ENCODE results near the gene ANKRD24. TPM values are rescaled to one million over a fixed set of nuclear protein-coding genes. Genes with fewer than 3 reads are reported as not detected.

ANKRD24 gene
- total and polyA plus RNA-seq, 2 of the 13 experiments (the other 11 are each of a cell fraction or from before 2014, with no cell fraction given), result 0.13 to 0.24 TPM

DNA sequence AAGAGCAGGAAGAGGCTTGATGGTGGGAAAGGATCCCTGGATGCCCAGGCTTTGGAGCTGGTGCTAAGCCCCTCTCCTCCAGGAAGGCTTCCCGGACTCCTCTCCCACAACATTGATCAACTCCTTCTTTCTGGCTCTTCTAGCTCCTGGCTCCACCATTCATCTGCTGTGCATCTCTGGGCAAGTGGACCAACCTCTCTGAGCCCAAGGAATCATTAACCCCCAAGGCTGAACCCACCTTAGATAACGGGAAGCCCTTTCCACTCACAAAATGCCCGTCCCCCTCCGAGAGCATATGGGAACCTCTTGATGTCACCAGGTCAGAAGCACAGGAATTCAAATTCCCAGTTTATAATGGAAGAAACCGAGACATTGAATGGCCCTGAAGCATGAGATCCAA is 5.3 kb upstream of the ANKRD24 start:
- Histone ChIP-seq H3K27me3 (ENCODE audit: control insufficient read depth in 1 of 2, insufficient read depth in 2 of 2, low read length in 2 of 2) (no peaks in the 10 kb centered on the region; a peak in 1 of 5 replicates), H3K79me2 (ENCODE audit: insufficient read depth, low read length) (no peaks in the 10 kb centered on the region), H3K27ac (ENCODE audit: extremely low read length, insufficient read depth, low read length) (no peak overlapping the region), H3K36me3 (replicated peaks in 1 of 2; ENCODE audit: control insufficient read depth in 1 of 2, insufficient read depth in 2 of 2, low read length in 2 of 2) (no peaks in the 10 kb centered on the region; a peak in 2 of 5 replicates), H2AFZ (ENCODE audit: low read length) (no peak overlapping the region), H3K9me3 (ENCODE audit: low read length) (no peaks in the 10 kb centered on the region), H3K4me3 (replicated peaks in 1 of 3; ENCODE audit: insufficient read depth in 1 of 3, low read depth in 2 of 3, low read length in 3 of 3) (no peak overlapping the region), H3K4me2 (ENCODE audit: low read depth, low read length) (no peak overlapping the region), H4K20me1 (ENCODE audit: insufficient read depth, low read length) (peaks cover 3% of the 10 kb centered on the region; the same call in 1 of the 2 replicates), H3K9ac (ENCODE audit: insufficient read depth, low read depth, low read length) (no peak overlapping the region), H3K4me1 (ENCODE audit: insufficient read depth, low read length) (peaks cover 14% of the 10 kb centered on the region)
- no peak for DNase-seq (ENCODE audit: low spot score)
- in situ Hi-C loops (cut with HindIII; ENCODE audit: extremely low pct_ligation_motif_present, low pct_unique_long_range_greater_than_20kb), result no loop called here
- ChIA-PET CTCF (ENCODE audit: low intra/inter-chr PET ratio, low total read pairs) (no interaction called here), POLR2A (no interaction called here)
- no peak for FAIRE-seq
- intact Hi-C loops (cut with micrococcal nuclease; ENCODE audit: unreplicated experiment), result no loop called here
- no peak for ATAC-seq
- TF ChIP-seq, protein P1, sequence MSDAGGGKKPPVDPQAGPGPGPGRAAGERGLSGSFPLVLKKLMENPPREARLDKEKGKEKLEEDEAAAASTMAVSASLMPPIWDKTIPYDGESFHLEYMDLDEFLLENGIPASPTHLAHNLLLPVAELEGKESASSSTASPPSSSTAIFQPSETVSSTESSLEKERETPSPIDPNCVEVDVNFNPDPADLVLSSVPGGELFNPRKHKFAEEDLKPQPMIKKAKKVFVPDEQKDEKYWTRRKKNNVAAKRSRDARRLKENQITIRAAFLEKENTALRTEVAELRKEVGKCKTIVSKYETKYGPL (CRISPR knock-in tag; IDR thresholded peaks at IDR 0.05), result no peak
- TF ChIP-seq SCMH1 (CRISPR knock-in tag; IDR thresholded peaks at IDR 0.05; ENCODE audit: borderline replicate concordance), result no peak
- TF ChIP-seq ZNF34 (CRISPR knock-in tag; IDR thresholded peaks at IDR 0.05; ENCODE audit: borderline replicate concordance), result no peak
- TF ChIP-seq ZNF768 (CRISPR knock-in tag; IDR thresholded peaks at IDR 0.05), result peak; percentile 95
- over 99% methylated on average over 5 of the region's 5 CpGs for WGBS (ENCODE audit: low lambda C conversion rate)
- no TSS peak for BruUV-seq (replicated peaks)

DNA sequence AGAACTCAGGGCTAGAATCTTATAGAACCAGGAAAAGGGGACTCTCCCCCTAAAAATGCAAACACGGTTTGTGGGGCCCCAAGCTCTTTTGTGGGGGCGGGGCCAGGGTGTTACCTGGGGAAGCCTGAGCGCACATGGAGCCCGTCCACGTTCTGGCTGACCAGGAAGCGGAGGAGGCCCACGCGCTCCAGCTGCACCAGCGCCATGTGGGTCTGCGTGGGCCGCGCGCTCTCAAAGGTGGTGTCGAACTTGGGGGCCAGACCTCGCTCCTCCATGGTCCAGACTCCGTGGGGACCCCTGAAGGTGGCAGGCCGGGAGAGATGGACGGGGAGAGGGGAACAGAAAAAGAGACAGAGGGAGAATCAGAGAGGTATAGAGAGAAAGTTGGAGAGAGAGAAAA is 3.5 kb upstream of the ANKRD24 start:
- intact Hi-C loops (cut with micrococcal nuclease; ENCODE audit: unreplicated experiment) (no loop called here), in situ Hi-C loops (cut with HindIII; ENCODE audit: extremely low pct_ligation_motif_present, low pct_unique_long_range_greater_than_20kb) (no loop called here)
- peaks cover 26% of the 10 kb centered on the region for H3K4me1 ChIP-seq (ENCODE audit: insufficient read depth, low read length)
- H3K27me3 ChIP-seq (ENCODE audit: control insufficient read depth in 1 of 2, insufficient read depth in 2 of 2, low read length in 2 of 2), result no peaks in the 10 kb centered on the region; a peak in 1 of 5 replicates
- BruUV-seq (replicated peaks), result no TSS peak
- H3K9me3 ChIP-seq (ENCODE audit: low read length), result no peaks in the 10 kb centered on the region
- H3K27ac ChIP-seq (ENCODE audit: extremely low read length, insufficient read depth, low read length), result no peak overlapping the region
- H3K79me2 ChIP-seq (ENCODE audit: insufficient read depth, low read length), result no peaks in the 10 kb centered on the region
- ATAC-seq (no peak), FAIRE-seq (no peak), DNase-seq (ENCODE audit: low spot score) (no peak)
- no peak overlapping the region for H3K9ac ChIP-seq (ENCODE audit: insufficient read depth, low read depth, low read length)
- no peak overlapping the region for H3K4me2 ChIP-seq (ENCODE audit: low read depth, low read length)
- ChIA-PET POLR2A (no interaction called here), CTCF (ENCODE audit: low intra/inter-chr PET ratio, low total read pairs) (no interaction called here)
- TF ChIP-seq ZFP36L2 (CRISPR knock-in tag; IDR thresholded peaks at IDR 0.05) (no peak), ZBTB7A (CRISPR knock-in tag; IDR thresholded peaks at IDR 0.05) (no peak), HNF4A (CRISPR knock-in tag; IDR thresholded peaks at IDR 0.05) (no peak), ZNF17 (CRISPR knock-in tag; IDR thresholded peaks at IDR 0.05) (no peak)
- TF ChIP-seq, protein P2, sequence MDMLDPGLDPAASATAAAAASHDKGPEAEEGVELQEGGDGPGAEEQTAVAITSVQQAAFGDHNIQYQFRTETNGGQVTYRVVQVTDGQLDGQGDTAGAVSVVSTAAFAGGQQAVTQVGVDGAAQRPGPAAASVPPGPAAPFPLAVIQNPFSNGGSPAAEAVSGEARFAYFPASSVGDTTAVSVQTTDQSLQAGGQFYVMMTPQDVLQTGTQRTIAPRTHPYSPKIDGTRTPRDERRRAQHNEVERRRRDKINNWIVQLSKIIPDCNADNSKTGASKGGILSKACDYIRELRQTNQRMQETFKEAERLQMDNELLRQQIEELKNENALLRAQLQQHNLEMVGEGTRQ (IDR thresholded peaks at IDR 0.05; ENCODE audit: low read depth, low read length), result no peak
- TF ChIP-seq, protein P2 (CRISPR knock-in tag; IDR thresholded peaks at IDR 0.05; ENCODE audit: borderline replicate concordance), result no peak
- TF ChIP-seq, protein P3, sequence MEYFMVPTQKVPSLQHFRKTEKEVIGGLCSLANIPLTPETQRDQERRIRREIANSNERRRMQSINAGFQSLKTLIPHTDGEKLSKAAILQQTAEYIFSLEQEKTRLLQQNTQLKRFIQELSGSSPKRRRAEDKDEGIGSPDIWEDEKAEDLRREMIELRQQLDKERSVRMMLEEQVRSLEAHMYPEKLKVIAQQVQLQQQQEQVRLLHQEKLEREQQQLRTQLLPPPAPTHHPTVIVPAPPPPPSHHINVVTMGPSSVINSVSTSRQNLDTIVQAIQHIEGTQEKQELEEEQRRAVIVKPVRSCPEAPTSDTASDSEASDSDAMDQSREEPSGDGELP (IDR thresholded peaks at IDR 0.05; ENCODE audit: borderline replicate concordance, low read depth), result no peak
- H2AFZ ChIP-seq (ENCODE audit: low read length), result no peak overlapping the region
- 94% methylated on average over 18 of the region's 18 CpGs for WGBS (ENCODE audit: low lambda C conversion rate)
- no peaks in the 10 kb centered on the region; a peak in 2 of 5 replicates for H3K36me3 ChIP-seq (replicated peaks in 1 of 2; ENCODE audit: control insufficient read depth in 1 of 2, insufficient read depth in 2 of 2, low read length in 2 of 2)
- no peaks in the 10 kb centered on the region for H4K20me1 ChIP-seq (ENCODE audit: insufficient read depth, low read length)
- H3K4me3 ChIP-seq (replicated peaks in 1 of 3; ENCODE audit: insufficient read depth in 1 of 3, low read depth in 2 of 3, low read length in 3 of 3), result no peak overlapping the region
